Activated CD4-positive, alpha-beta T cell treated with anti-CD3 and anti-CD28 coated beads, Interleukin-2, amount 50 U/mL, for 16 hours (primary cell): Measurements from ENCODE around the gene SGK1.
"Not testable (repeated sequence)": the region's sequence is repeated elsewhere in the genome, so short reads cannot be mapped to it uniquely, and the experiment has no call there.

Source experiments
- DNase-seq: peaks from one replicate; pipeline ENCODE4 v3.0.0-alpha.2; 2020

The SGK1 gene

GRCh38 chr6:134216301-134217010 is 101.5 kb downstream of the SGK1 start:
- no peak for DNase-seq

DNA sequence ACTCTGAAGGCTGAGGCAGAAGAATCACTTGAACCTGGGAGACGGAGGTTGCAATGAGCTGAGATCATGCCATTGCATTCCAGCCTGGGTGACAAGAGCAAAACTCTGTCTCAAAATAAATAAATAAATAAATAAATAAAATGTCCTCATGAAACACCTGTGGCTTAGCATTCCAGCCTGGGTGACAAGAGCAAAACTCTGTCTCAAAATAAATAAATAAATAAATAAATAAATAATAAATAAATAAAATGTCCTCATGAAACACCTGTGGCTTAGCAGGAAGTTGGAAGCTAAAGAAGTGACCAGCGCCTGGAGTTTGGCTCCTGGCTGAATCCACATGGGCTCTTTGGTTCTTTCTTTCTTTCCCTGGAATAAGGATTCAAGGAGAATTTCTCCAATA is 104.5 kb downstream of the SGK1 start:
- not testable (repeated sequence) for DNase-seq

DNA sequence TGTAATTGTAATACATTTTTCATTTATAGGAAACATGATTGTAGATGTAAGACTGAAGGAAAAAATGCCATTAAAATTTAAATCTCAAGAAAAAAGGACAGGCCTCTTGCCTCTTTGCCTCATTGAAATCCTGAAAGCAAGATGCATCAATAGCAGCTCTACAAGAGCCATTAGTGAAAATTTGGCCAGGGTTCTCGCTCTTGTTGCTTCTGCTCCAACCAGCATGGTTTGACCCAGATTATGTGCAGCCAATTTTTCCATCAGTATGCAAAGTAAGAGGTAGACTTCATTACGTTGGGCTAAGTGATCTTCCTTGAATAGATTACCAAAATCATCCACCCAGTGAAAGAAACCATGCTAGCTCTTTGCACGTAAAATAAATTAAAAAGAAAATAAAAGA is 106.6 kb downstream of the SGK1 start:
- no peak for DNase-seq

- no peak for DNase-seq
These were observed 110.5 kb downstream of the SGK1 start for GRCh38 chr6:134207421-134207820.

- no peak for DNase-seq
These were observed 112.5 kb downstream of the SGK1 start for GRCh38 chr6:134205366-134205765.

- DNase-seq: not testable (repeated sequence)
These were observed 113.2 kb downstream of the SGK1 start for GRCh38 chr6:134204759-134205158.

DNA sequence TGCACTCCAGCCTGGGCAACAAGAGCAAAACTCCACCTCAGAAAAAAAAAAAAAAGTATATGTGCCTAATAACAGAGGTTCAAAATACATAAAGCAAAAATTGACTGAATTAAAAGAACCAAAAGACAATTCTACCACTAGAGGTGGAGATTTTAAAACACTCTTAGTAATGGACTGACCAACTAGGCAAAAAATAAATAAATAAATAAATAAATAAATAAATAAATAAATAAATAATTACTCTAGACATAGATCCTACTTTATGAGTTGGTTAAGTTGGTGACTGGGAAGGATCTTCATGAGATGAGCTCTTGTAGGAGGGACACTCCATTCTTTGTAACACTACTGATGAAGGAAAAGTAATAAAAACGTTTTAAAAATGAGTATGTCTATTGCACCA is 113.9 kb downstream of the SGK1 start:
- no peak for DNase-seq

DNA sequence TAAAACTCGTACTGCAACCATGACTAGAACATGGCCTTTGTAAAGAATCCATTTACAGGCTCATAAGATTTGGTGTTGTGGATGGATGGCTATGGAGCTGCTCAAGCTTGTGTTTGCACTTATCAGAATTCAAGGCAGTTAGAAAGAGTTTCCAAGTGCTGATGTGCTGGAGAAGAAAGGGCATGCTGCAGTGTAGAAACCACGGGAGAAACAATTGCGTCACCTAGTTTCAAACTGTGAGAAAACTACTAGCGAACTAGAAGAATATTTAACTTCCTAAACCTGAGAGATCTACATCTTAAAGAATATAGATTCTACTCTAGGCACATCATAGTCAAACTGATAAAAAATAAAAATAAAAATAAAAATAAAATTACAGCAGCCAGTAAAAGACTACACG is 116.2 kb downstream of the SGK1 start:
- DNase-seq: no peak

- DNase-seq: no peak
These were observed 117.9 kb downstream of the SGK1 start for GRCh38 chr6:134199848-134200606.

- no peak for DNase-seq
These were observed 119.8 kb downstream of the SGK1 start for GRCh38 chr6:134198093-134198492.

DNA sequence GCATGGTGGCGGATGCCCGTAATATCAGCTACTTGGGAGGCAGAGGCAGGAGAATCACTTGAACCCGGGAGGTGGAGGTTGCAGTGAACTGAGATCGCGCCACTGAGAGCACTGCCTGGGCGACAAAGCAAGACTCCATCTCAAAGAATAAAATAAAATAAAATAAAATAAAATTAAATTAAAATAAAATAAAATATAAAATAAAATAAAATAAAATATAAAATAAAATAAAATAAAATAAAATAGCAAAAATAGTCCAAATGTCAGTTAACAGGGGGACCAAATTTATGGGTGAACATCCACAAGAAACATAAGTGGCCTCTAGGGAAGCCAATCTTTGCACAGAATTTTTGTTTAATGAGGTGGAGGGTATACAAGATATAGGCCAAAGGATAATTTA is 120.2 kb downstream of the SGK1 start:
- DNase-seq: not testable (repeated sequence)

DNA sequence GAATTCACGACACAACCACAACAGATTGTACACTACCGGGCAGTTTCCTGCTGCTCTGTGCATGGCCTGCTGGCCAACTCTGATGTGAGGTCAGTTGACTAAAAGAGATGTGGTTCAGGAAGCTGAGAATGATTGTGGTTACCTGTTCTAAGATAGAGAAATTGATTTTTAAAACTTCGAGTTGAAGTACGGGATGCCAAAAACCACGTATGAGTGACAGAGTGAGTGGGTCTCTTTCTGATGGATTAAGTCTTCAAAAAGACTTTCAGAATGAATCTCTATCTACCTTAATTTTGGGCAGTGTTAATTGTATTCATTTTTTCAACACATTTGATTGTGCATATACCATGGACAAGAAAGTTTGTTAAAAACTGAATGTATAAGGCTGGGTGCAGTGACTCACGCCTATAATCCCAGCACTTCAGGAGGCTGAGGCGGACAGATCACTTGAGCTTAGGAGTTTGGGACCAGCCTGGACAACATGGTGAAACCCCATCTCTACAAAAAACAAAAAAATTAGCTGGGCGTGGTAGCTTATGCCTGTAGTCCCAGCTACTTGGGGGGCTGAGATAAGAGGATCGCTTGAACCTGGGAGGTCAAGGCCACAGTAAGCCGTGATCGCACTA is 121.2 kb downstream of the SGK1 start:
- DNase-seq: peak; percentile 74

- DNase-seq: no peak
These were observed 121.9 kb downstream of the SGK1 start for GRCh38 chr6:134195985-134196384.

DNA sequence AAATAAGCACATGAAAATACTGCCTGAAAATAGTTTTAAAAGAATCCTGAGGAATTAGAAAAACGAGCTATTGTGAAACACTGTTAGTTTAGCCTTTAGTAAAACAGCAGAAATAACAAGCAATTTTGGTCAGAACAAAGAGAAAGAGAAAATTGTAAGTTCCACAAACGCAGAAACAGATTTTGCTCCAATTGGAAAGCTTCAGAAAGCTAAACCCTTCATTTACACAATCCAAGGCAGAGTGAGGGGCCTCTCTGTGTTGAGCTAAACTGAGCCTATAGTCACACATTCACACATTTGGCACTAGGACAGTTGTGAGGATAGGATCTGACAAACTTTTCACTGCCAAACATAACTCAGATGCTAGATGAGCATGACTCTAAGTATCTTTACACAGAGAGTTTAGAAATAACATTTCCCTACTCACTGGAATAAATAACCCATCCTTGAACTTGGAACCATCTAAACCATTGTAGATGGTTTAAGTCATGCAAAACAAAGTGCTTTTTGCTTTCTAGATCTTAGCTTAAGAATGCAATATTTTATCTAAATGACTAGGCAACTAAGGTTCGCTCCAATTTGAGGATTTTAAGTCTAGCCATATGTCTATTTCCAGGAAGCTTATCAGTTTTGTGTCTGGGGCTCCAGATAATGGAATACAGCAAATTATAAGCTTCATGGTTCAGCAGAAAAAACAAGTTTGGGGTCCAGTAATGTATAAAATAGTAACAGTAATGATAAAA is 122.6 kb downstream of the SGK1 start:
- no peak for DNase-seq

- no peak for DNase-seq
These were observed 124.1 kb downstream of the SGK1 start for GRCh38 chr6:134193536-134194498.

DNA sequence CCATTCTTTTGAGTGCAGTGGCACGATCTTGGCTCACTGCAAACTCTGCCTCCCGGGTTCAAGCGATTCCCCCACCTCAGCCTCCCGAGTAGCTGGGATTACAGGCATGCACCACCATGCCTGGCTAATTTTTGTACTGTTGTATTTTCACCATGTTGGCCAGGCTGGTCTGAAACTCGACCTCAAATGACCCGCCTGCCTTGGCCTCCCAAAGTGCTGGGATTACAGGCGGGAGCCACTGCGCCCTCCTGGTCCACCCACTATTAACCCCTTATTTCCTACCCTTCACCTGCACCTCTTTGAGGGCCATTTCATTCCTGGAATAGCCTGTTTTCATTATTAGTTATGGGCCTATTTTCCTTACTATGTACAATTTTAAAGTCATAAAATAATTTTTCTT is 125.3 kb downstream of the SGK1 start:
- DNase-seq: not testable (repeated sequence)

DNA sequence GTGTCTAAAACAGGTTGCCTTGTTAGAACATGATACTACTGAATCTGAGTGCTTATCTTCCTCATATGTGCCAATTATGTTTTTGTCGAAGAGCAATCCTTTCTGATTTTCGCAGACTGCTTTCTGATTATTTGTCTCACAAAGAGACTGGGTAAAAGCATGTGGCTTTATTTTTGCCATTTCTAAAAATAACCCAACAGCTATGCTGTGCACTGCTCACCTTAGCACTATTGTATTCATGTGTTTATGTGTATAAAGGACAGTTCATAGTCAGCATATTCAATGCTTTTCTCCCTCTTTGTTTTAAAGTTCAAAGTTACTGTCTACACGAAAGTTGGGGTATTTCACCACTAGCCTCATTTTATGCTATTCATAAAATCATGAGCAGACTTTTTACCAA is 127.0 kb downstream of the SGK1 start:
- DNase-seq: no peak

- DNase-seq: no peak
These were observed 130.2 kb downstream of the SGK1 start for GRCh38 chr6:134187751-134188150.

DNA sequence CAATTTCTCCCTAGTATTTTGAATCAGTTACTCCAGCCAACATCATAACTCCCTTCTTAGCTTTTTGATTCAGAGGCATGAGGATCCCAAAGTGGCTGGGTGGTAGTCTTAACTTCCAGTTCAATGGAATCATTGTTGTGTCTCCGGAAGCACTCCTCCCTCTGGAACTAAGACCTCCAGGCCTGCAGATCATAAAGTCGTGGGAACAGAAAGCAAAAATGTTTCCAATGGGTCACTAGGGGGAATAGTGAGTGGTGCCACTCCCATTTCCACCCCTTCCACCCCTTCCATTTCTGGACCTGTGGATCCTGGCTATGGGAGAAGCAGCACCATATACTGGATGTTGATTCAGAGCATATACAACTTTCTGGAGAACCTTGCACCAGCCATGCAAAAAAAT is 130.8 kb downstream of the SGK1 start:
- DNase-seq: no peak

- DNase-seq: no peak
These were observed 131.6 kb downstream of the SGK1 start for GRCh38 chr6:134186355-134186754.

GRCh38 chr6:134185277-134185676 is 132.6 kb downstream of the SGK1 start:
- DNase-seq: no peak

DNA sequence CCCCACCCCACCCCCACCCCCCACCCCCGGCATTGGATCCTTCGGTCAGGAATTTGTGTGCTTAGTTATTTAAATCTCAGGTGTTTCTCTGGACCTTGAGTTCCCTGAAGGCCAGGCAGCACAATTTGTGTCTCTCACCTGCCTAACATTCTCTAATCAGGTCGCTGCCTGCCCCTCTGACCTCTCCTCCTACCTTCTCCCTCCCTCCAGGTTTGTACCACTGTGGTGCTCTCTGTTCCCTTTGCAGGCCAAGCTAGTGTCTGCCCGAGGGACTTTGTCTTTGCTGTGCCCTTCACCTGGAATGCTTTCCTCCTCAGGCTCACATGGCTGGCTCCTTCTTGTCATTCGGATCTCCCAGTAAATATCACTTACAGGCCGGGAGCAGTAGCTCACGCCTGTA is 134.1 kb downstream of the SGK1 start:
- no peak for DNase-seq
